ENCODE measurements around the gene PEX14.
A peak's percentile ranks its signal among the peaks of the same experiment; 100 is the strongest.

Gene PEX14

DNA sequence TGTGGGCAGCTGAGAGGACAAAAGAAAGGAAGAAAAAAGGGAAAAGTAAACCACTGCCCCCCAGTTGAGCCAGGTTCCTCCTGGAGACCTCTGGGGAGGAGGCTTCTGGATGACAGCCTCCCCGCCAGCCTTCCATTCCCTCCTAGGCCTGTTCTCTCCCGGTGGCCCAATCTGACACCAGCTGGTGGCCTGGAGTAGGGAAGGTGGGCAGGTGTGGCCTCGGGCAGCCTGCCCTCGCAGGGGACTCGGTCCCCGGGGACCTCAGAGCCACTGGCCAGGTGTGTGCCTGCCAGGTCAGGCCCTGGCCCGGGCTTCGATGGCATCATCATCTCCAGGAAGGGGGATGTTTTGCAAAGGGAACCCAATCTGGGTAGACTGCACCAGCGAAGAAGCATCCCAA, 162.7 kb downstream of the PEX14 start:
- no peak for DNase-seq

DNA sequence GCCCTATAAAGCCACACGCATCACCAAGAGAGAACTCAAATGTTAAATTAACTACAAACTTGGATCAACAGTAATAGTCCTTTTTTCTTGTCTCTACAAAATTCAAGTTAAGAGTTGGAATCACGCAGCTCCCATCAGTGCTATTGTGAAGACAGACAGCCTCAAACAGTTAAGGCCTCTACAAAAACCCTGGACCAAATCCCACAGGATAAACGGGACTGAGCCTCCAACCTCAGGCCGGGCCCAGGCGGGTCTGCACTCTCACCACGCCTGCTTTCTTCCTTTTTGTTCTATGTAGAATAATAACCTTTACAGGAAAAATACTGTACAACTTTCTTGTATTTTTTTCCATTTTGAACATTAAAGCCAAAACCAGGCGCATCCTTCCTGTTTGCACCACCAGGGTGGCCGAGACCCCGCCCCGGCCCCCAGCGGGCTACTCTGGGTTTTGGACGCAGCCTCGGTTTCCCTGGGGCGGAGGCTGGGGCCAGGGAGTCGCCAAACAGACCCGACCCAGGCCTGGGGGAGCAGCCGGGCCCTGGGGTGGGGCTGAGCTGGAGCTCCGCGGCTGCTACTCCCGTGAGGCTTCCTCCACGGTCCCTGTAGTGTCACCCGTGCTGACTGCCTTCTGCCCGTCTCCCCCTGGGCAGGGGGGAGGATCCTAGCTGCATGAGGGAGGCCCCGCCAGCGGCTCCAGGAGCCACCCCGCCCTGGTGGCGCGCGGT, 163.2 kb downstream of the PEX14 start:
- DNase-seq: no peak

DNA sequence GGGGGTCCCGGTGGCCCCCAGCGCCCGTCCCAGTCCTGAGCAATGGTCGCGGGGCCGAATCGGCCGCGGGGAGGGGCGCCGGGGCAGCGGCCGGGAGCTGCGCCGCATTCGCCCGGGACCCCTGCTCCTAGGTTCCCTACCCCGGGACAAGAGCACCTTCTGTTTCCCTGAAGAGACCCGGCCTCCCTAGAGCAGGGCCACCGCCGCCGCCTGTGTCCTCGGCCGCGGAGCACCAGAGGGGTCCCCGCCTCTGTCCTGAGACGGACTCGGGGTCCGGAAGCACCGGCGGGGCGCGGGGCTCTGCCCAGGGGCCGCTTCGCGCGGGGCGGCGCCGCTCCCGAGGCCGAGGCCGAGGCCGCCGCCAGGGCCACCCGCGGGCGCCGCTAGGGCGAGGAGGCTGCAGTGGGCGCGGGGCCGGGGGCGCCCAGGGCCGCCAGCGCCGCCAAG, 163.8 kb downstream of the PEX14 start:
- DNase-seq: no peak

DNA sequence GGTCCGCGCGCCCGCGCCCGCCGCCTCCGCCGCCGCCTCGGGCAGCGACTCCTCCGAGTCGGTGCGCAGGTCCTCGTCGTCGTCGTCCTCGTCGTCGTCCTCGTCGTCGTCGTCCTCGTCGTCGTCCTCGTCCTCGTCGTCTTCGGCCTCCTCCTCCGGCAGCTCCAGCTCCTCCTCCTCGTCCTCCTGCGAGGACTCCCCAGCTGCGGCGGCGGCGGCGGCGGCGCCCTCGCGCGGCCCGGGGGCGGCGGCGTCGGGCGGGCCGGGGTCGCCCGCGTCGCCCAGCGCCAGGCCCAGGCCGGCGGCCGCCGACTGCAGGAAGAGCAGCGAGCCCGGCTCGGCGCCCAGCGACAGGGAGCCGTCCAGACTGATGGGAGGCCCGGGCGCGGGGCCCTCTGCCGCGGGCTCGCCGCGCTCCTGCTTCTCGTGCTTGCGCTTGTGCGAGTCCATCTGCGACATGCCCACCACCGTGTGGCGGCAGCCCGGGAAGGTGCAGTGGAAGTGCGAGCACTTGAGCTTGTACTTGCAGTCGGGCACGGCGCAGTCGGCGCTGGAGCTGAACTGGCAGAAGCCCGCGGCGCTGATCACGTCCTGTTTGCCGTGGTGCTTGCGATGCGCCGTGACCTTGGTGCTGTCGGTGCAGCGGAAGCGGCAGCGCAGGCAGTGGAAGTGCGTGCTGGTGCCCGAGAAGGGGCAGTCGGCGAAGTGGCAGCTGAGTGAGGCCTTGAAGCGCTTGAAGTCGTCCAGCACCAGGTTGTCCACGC, 164.4 kb downstream of the PEX14 start:
- DNase-seq: no peak

DNA sequence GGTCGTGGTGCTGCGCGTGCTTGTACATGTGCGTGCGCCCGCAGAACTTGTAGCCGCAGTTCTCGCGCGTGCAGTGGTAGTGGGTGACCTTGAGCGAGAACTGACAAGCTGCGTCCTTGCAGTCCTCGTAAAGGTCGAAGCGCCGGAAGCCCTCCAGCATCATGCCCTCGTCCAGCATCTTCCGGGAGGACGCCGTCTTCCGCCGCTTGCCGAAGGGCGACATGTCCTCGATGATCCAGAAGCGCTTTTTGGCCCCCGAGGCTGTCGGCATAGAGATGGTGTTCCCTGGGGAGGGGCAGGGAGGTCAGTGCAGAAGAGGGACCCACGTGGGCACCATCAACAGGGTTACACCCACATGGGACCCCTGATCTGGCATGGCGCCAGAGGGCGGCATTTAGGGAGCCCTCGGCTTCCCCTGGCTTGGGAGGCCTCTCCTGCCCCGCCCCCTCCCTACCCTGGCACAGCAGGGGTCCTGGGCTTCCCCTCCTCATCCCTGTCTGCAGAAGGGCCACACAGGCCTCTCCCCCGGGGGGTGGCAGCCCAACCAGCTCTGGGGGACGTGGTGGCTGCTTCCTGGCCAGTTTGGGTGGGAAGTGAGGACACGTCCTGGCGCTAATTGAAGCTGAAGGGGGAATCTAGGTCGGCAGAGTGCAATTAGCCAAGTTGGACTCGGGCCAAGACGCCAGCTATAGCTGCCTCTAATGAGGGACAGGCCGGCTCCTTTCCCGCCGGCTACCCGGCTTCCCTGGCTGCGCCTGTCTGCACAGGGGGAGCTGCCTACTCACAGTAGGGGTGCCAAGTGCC, 165.2 kb downstream of the PEX14 start:
- DNase-seq: peak; percentile 97

DNA sequence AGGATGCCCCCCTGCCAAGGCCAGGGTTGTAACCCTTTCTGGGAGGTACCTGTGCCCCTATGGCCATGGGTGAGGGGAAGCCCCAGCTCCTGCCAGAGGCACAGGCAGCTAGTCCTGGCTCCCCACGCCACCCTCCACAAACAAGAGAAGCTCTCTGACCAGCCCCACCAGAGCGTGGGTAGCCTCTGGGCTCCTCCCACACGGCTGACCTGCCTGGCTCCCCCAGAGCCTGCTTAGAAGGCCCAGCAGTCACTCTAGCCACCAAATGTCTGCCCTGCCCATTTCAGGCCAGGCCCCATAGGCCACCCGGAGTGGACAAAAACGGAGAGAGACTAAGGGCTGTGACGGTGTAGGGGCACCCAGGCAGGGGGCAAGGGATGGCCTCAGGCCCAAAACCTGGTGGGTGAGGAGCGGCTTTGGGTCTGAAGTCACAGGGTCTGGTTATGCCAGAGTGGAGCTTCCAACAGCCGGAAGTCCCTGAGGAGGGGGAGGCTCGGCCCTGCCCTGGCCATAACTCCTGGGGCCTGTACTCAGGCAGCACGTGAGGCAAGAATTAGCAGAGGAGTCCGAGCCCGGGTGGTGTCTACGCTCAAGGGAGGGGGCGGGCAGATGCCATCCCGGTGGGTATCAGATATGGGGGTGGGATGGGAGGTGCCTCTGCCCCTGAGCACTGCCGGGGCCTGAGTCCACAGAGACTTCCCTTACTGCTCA, 166.2 kb downstream of the PEX14 start:
- no peak for DNase-seq

DNA sequence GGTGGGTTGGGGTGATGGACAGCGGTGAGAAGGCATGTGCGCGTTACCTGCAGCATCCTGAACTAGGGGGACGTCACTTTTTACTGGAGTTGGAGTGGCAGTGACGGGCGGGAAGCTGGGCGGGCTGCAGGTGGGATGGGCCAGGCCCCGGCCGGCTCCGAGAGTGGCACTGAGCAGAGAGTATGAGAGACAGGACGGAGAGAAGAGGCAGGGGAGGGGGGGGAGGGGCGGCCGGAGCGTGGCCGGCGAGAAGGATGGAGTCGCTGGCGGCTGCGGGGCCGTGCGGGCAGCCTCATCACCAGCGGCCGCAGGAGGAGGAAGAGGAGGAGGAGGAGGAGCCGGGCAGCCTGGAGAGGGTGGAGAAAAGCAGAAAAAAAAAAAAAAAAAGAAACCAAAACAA, 167.2 kb downstream of the PEX14 start:
- no peak for DNase-seq

DNA sequence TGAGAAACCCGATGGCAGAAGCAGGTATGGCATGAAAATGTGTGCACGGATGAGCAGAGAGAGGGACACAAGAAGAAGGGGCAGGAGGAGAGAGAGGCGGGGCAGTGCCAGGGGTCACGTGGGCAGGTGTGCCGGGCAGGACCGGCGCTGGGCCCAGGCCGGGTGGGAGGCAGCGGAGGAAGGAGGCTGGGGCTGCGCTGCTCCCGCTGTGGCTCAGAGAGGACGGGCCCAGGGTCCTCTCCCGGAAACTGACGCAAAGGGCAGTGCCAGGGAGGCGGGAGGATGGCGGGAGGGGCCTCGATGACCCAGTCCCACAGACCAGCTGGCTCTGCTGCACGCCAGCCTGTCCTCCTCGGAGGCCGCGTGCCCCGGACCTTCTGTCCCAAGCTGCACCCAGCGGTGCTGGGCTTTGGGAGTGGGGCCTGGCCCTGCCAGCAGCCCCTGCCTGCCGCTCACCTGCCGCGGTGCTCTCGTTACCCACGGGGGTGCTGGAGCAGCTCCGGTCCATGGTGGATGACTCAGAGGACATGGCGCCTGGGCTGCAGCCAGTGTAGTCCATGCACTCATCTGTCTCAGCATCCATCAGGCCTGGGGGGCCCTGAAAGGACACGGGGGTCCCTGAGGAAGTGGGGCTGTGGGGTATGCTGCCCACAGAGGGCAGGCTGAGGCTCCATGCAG, 167.8 kb downstream of the PEX14 start:
- no peak for DNase-seq

DNA sequence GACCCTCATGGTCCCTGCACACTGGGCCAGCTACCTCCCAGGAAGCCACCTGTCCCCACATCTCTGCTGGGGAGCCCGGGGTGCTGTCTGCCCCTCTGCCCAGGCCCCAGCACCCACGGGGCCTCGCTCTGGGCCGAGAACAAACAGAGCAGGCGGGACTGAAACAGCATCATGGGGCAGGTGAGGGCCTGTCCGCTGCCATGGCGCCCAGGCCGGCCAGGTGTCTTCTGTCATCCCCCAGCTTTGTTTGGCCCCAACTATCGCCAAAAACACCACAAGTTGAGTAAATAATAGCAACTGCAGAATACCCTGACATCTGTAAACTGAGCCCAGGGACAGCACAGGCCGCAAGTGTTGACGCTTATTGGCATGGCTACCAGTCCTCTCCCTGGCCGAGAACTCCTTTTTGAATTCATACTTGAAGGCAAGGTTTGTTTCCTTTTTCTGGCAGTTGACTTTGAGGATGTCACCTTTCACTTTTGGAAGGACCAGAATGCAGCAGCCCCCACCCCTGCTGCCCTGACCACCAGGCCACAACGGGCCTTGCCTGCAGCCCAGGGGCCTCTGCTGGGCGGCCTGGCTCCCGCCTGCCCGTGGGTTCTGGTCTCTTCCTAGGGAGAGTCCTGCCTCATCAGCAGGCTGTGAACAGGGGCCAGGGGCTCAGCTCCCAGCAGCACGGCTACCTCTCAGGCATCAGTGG, 169.0 kb downstream of the PEX14 start:
- DNase-seq: peak; percentile 73

DNA sequence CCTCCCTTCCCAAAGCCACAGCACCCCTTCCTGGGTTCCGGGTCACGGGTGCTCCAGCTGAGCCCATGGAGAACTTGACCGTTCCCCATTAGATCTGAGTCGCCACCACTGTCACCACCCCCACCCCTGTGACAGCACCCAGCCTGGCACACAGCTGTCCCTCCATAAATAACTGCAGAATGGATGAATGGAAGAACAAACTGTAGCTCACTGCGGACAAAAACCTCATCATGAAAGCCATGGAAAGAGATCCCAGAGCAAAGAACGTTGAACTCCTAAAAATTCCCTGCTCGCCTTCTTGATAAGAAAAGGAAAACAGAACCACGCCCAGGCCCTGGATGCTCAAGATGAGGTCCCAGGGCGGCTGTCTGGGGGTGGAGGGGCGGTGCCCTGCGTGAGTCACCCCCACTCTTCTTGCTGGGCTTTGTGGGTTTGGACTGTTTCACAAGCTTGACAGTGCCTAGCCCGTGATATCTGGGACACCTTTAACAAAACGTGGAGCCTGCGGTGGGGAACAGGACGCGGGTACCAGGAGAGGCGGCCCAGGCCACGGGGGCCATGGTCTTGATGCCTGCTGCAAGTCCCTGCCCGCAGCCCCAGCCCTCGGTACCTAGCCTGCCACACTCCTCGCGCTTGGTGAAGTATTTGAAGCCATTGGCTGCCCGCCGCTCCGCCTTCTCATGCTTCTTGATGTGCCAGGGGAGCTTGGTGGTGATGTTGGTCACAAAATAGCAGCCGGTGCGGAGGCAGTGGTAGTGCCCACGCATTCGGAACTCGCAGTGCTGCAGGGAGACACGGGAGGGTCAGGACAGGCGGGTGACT, 169.8 kb downstream of the PEX14 start:
- DNase-seq: no peak

DNA sequence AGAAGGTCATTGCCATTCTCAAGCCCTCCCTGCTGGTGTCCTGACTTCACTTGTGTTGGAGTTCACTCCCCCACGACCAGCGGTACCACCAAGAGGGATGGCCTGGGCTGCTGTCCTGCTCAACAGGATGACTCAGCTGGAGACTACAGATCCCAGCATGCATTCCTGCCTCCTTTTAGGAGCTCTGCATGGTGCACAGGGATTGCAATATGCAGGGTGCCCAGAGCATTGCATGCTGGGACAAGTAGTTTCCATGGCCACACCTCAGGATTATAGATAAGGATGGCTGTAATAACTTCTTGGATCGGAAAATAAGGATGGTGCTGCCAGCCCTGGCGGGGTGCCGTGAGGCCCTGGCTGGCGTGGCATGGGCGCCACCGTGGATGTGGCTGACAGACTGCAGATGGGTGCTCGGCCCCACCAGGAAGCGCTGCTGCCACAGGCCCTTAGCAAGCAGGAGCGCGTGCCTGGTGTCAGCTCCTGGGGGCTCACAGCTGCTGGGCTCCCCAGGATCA, 171.7 kb downstream of the PEX14 start:
- no peak for DNase-seq

DNA sequence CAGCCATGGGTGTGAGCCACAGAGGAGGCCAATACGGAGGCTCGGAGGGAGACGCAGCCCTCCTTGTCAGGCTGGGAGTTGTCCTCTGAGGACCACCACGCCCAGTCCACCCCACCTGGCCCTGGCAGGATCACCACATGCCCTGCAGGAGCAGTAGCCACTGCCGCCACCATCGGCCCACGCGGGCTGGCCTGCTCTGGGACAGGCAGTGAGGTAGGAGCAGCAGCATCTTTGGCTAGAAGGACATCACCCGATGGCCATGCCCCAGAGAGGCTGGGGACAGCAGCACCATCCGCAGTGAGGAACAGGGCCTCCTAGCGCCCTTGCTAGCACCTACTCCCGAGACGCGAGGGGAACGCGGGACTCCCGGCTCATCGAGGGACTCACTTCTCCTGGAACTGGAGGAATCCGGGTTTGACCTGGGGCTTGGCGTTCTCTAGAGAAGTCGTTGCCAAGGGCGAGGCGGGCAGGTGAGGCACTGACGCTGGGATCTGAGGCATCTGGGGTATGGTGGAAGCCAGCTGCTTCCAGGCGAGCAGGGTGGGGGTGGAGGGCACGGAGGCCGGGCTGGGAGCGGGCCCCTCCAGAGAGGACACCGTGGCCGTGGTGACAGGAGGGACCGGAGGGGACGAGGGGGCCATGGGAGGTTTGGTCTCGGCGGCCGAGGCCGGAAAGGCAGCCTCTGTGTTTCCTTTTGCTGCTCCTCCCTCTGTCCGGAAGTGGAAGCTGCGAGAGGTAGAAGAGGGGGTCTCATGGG, 172.8 kb downstream of the PEX14 start:
- no peak for DNase-seq

DNA sequence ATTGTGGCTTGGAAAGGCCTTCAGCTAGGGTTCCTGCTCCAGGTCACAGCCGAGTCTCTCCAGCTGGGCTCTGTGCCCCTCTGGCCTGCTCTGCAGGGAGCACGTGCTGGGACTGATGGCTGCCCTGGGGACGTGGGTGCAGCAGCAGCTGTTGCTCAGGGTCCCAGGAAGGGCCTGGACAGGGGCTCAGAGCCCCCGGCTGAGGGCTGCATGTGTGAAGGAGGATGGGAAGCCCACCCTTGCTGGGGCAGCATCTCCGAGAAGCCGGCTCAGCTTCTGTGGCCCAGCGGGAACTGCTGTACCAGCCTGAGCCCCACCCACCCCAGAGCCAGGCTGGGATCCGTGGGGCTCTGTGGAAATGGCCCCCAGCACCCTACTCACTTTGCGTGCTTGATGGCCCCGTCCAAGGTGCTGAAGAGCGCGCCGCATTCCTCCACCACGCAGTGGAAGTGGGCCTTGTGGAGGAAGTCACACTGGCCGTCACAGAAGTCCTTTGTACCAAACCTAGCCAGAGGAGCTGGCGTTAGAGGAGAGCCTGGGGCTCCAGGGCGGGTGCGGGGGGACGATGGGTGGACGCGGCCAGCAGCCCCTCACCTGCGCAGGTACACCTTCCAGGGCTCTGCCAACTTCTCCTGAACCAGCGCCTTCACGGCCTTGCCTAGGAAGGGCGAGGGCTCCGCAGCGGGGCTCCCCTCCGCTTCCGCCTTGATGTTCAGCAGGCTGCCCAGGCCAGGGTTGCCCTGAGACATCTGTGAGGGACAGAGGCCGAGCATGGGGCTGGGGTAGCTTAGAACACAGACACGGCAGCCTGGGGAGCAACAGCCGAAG, 174.2 kb downstream of the PEX14 start:
- no peak for DNase-seq

DNA sequence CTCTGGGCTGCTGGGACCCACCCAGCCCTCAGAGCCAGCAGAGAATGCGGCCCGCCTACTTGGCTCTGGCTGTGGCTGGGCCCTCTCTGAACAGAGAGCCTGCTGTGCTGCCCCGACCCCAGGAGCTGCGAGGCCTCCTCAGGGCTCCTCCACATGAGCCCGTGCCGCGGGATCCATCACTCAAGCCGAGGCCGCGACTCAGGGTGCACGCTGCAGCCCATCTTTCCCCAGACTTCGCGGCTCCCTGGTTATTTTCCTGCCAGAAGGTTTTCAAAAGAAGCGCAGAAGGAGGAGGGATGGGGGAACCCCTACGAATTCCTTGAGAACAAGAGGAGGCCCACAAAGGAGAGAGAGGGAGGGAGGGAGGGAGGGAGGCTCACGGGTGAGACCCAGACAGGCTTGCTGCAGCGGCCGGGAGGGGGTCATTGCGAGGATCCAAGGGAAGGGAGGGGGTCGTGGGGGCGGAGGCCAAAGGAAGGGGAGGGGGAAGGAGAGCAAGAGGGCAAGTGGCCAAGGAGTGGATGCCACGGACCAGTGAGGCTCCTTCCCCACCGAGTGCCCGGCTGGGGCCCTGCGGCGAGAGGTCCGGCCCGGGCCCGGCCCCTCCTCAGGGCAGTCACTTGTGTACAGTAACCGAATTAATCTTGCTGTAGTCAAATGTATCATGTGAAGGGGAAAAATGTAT, 174.9 kb downstream of the PEX14 start:
- no peak for DNase-seq

DNA sequence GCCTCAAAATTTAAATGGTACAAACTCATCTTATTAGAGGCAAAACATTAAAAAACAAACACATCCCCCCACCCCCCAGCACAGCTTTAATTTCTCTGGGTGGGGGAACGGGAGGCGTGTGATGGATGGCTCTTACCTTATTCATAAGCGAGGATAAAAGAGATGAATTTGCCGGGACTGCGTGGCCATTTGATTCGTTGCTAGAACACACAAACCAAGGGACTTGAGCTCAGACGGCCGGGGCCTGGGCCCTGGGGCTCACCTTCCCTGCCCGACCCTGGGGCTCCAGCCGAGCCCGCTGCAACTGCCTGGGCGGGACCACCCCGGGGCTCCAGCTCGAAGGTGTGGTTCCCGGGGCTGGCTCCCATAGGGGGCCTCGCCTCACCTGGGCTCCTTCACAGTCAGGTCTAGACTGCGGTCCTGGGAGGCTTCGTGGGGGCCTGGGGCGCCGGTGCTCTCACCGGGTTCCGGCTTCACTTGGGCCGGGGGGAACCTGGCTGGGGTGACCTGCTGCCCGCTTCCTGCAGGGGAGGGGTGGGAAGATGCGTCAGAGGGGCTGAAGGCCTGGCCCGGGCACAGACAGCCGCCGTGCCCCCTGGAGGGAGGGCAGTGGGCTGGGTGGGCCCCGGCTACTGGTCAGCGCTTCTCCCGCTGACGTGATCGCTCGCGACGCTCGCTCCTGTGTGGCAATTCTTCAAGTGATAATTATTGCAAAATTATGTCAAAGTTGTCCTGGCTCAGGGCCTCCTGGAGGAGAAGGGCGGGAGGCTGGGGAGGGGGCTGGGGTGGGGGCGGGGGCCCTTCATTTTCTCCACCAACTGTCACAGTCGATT, 176.0 kb downstream of the PEX14 start:
- DNase-seq: no peak

DNA sequence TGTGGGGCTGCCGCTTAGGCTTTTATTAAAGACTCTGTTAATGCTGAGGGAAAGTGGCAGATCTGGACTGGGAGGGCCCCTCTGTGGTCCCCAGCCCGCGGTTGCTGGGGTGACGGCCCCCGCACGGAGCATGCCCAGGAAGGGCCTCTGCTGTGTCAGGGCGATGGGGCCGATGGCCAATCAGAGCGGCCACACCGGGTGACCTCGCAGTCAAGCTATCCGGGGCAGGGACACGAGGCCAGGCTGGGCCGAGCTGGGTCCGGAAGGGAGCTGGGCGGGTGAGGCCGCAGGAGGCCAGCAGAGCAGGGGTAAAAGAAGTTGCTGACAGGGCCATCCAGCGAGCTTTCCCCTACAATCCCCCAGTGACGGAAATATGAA, 176.6 kb downstream of the PEX14 start:
- DNase-seq: no peak

DNA sequence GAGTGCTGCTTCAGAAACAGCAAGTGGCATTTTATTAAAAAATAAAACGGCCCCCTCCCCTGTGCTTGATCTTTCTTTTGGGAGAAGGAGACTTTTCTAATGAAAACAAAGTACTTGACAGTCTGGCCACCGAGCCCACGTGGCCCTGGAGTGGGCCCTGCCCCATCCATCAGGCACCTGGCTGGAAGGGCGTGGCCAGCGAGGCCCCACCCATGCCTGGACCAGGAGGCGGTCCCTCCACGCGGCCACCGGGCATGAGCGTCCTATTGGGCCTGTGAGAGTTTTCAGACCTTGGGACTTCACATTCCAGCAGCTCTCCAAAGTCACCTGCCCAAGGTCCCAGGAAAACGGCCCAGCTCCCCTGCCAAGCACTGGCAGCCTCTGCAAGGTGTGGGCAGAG, 177.0 kb downstream of the PEX14 start:
- no peak for DNase-seq

Measured in NCI-H1105 (cell line).